AG20443 (cell line): Measurements from ENCODE around the gene MAP3K15.

Experiments
- DNase-seq: peaks from one replicate; pipeline ENCODE4 v3.0.0; 2012; ENCODE audit warnings: low spot score, mixed read lengths

Gene MAP3K15

GRCh38 chrX:19343535-19344408 lies 171.5 kb downstream of the MAP3K15 start, which contains the start of gene PDHA1:
TSS of gene PDHA1 (plus strand) at chrX:19343927. CDS start at chrX:19344038, 111 bp downstream.
- peak; percentile 95 for DNase-seq

- no peak for DNase-seq
These were observed 172.2 kb downstream of the MAP3K15 start for GRCh38 chrX:19343085-19343534.

DNA sequence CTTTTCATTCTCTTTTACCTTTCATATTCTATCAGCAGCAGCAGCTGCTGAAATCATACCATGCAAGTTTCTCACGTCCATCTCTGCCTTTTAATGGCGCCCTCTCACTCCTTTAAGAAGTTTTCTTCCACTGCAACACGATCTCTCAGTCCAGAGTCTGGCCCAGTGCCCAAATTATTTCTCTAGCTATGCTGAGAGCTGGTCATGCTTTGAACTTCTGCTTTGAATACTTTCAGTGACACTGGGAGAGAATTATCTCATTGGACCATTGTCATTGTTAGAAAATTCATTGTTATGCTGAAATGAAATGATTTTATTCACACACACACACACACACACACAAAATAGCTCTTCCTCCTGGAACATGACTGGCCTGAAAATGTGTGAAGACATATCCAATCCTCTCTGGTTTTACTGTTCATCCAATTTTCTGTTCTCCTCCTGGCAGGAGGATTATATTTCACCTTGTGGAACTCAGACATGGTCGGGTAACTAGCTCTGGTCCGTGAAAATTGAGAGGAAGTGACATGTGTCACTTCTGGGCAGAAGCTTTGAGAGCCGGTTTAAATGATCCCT lies 172.9 kb downstream of the MAP3K15 start:
- no peak for DNase-seq

DNA sequence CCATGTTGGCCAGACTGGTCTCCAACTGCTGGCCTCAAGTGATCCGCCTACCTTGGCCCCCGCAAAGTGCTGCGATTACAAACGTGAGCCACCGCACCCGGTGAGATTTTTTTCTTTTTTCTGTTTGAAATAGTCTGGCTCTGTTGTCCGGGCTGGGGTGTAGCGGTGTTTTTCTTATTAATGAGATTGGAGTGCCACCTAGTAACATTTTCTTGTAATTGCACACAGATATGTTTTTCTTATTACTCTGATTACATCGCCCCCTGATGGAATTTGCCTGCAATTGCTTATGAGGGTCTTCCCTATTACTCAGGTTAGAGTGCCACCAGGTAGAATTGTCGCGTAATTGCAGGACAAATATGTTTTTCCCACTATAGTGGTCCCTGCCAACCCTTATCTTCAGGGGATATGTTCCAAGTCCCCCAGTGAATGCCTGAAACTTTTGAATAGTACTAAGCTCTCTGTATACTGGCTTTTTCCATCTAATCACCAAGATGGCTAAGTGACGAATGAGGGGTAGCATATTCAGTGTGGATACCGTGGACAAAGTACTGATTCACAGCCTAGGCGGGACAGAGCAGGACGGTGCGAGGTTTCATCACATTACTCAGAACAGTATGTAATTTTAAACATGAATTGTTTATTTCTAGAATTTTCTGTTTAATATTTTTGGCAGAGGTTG lies 180.2 kb downstream of the MAP3K15 start:
- DNase-seq, result no peak

GRCh38 chrX:19332983-19333382 lies 182.3 kb downstream of the MAP3K15 start:
- DNase-seq, result peak; percentile 12

DNA sequence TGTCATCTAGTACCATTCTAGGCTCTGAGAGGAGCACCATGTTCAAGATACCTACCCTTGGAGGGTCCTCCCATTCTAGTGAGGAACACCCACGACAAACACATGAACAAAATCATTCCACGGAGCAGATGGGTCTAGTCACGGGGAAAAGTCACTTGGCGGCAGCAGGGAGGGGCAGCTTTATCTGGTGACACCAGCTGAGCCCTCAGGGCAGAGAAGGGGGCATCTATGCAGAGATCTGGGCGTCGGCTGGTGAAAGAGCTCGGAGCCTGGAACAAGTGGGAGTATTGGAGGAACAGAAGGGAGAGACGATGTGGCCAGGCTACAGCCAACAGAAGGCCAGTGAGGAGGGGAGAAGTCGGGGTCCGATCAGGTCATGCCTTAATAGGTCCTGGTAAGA lies 183.5 kb downstream of the MAP3K15 start:
- no peak for DNase-seq

GRCh38 chrX:19326567-19326966 lies 188.7 kb downstream of the MAP3K15 start:
- DNase-seq, result no peak
